Measurements from ENCODE around the gene ACBD5. TPM values are rescaled to one million over a fixed set of nuclear protein-coding genes. Genes with fewer than 3 reads are reported as not detected.

The ACBD5 gene
- polyA plus RNA-seq, 1 experiment, result 15.7 TPM

DNA sequence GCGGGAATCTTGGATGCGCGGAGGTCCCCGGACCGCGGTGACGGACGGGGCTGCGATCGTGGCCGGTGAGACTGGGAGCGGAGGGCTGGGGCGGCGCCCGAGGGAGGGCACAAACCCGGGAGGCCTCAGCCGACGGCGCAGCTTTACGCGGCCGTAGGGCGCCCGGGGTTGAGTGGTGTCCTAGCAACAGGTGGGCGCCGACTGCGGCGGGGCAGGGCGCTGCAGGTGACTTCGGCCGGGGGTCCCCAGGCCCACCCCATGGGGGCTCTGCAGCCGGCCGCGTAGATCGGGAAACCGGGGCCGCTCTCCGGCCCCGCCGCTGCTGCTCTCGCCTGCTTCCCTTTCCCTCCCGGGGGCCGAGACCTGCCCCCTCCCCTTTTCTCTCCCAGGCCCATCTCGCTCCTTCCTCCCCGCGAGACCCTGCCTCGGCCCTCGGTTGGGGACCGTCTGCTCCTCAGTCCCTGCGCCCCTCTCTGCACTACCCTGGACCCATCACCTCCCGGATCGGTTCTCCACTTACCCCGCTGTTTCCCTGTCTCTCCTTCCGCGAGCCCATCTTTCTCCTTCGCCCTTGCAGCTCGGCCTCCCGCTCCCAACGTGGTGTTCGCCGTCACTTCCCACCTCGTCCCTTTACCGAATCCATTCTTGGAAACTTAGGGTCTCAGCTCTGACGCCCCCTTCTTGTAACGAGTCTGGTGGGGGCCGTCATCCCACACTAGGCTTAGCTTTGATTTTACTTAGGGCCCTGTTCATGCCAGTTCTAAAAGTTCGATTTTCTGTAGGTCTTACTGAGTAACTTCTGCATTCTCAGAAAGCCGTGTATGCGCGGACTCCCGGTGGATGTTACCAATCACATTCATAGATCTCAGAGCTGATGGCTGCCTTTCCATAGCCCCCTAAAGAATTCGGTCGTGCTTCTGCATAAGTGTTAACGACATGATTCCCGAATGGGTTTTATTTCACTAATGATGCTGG, 18.5 kb upstream of the ACBD5 start:
- no peak for DNase-seq (ENCODE audit: low read depth, low spot score)
- peaks cover 11% of the 10 kb centered on the region for H3K9me3 ChIP-seq (ENCODE audit: control insufficient read depth, insufficient read depth, low read length)
- H3K27me3 ChIP-seq (ENCODE audit: control insufficient read depth, insufficient read depth, low read length), result peaks cover 31% of the 10 kb centered on the region
- TF ChIP-seq, protein P1, sequence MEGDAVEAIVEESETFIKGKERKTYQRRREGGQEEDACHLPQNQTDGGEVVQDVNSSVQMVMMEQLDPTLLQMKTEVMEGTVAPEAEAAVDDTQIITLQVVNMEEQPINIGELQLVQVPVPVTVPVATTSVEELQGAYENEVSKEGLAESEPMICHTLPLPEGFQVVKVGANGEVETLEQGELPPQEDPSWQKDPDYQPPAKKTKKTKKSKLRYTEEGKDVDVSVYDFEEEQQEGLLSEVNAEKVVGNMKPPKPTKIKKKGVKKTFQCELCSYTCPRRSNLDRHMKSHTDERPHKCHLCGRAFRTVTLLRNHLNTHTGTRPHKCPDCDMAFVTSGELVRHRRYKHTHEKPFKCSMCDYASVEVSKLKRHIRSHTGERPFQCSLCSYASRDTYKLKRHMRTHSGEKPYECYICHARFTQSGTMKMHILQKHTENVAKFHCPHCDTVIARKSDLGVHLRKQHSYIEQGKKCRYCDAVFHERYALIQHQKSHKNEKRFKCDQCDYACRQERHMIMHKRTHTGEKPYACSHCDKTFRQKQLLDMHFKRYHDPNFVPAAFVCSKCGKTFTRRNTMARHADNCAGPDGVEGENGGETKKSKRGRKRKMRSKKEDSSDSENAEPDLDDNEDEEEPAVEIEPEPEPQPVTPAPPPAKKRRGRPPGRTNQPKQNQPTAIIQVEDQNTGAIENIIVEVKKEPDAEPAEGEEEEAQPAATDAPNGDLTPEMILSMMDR (IDR thresholded peaks at IDR 0.05; ENCODE audit: low read depth, low read length), result no peak
- H3K27ac ChIP-seq (ENCODE audit: low read depth, low read length), result no peak overlapping the region
- POLR2A ChIA-PET, result interaction anchor here (0.6 kb wide), 1 partner anchor 937 kb away, joined by 3 read pairs; no protein-coding TSS in a partner anchor
- CTCF ChIA-PET, result interaction anchor here (1.0 kb wide), 1 partner anchor 8 kb away, joined by 3 read pairs; no protein-coding TSS in a partner anchor
- H3K4me3 ChIP-seq (ENCODE audit: low read depth, low read length), result peak overlapping the region; percentile 45

DNA sequence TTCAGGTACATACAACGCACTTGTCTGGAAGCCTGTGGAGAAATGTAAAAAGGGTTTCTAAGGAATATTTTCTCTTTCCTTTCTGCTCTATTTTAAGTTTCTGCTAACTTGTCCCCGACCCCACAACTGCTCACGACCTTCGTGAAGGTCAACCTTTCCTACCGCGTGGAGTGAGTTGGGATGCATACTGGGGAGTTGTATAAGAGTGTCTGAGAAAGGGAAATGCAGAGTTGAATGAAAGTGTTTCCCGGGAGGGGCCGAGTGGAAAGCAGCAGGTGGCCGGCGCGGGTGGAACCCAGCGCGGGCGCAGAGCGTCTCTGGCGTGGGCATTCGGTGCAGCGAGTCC, 17.9 kb upstream of the ACBD5 start:
- no peak for DNase-seq (ENCODE audit: low read depth, low spot score)
- no peak overlapping the region for H3K27ac ChIP-seq (ENCODE audit: low read depth, low read length)
- H3K27me3 ChIP-seq (ENCODE audit: control insufficient read depth, insufficient read depth, low read length), result peaks cover 31% of the 10 kb centered on the region
- TF ChIP-seq, protein P1 (IDR thresholded peaks at IDR 0.05; ENCODE audit: low read depth, low read length), result no peak
- peak overlapping the region; percentile 45 for H3K4me3 ChIP-seq (ENCODE audit: low read depth, low read length)
- POLR2A ChIA-PET, result no interaction called here
- CTCF ChIA-PET, result no interaction called here
- H3K9me3 ChIP-seq (ENCODE audit: control insufficient read depth, insufficient read depth, low read length), result peaks cover 11% of the 10 kb centered on the region

DNA sequence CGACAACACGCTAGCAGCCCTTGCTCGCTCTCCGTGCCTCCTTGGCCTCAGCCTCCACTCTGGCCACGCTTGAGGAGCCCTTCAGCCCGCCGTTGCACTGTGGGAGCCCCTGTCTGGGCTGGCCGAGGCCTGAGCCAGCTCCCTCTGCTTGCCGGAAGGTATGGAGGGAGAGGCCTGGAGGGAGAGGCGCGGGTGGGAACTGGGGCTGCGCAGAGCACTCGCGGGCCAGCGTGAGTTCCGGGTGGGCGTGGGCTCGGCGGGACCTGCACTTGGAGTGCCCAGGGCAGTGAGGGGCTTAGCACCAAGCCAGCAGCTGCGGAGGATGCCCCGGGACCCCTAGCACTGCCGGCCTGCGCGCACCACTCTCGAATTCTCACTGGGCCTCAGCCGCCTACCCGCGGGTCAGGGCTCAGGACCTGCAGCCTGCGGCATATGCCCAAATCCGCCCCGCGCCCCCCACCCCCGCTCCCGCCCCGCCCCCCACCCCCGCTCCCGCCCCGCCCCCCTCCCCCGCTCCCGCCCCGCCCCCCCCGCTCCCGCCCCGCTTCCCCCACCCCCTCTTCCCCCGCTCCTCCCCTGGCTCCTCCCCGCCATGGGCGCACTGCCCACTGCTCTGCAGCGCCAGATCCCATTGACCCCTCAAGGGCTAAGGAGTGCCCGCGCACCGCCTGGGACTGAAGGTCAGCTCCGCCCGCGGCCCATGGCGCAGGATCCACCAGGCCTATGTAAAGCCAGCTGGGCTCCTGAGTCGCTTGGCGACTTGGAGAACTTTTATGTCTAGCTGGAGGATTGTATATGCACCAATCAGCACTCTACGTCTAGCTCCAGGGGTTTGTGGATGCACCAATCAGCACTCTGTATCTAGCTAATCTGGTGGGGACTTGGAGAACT, 15.9 kb upstream of the ACBD5 start:
- no peak overlapping the region for H3K4me3 ChIP-seq (ENCODE audit: low read depth, low read length)
- H3K27ac ChIP-seq (ENCODE audit: low read depth, low read length), result no peak overlapping the region
- ChIA-PET CTCF (no interaction called here), POLR2A (no interaction called here)
- peaks cover 31% of the 10 kb centered on the region for H3K27me3 ChIP-seq (ENCODE audit: control insufficient read depth, insufficient read depth, low read length)
- peaks cover 11% of the 10 kb centered on the region for H3K9me3 ChIP-seq (ENCODE audit: control insufficient read depth, insufficient read depth, low read length)
- TF ChIP-seq, protein P1 (IDR thresholded peaks at IDR 0.05; ENCODE audit: low read depth, low read length), result no peak
- no peak for DNase-seq (ENCODE audit: low read depth, low spot score)

DNA sequence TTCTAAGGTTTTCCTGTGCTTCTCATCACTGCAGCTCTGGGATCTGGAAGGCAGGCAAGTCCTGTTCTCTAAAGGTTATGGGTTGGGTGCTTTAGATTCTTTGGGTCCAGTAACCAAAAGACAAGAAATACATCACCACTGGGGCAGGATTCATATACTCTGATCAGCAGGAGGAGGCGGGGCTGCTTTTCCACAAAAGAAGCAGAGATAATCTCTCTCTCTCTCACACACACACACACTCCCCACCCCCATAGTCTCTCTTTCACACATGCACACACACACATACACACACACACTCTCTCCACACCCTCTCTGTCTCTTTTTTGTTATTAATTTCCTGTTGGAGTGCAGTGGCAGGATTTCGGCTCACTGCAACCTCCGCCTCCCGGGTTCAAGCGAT, 13.0 kb upstream of the ACBD5 start:
- POLR2A ChIA-PET, result interaction anchor here (1.6 kb wide), 1 partner anchor 11 kb away, joined by 5 read pairs; no protein-coding TSS in a partner anchor
- no peak for DNase-seq (ENCODE audit: low read depth, low spot score)
- Histone ChIP-seq H3K9me3 (ENCODE audit: control insufficient read depth, insufficient read depth, low read length) (peaks cover 11% of the 10 kb centered on the region), H3K27me3 (ENCODE audit: control insufficient read depth, insufficient read depth, low read length) (peaks cover 14% of the 10 kb centered on the region), H3K27ac (ENCODE audit: low read depth, low read length) (no peak overlapping the region), H3K4me3 (ENCODE audit: low read depth, low read length) (no peak overlapping the region)
- CTCF ChIA-PET, result interaction anchor here (1.2 kb wide), 1 partner anchor 229 kb away, joined by 6 read pairs; no protein-coding TSS in a partner anchor
- TF ChIP-seq, protein P1 (IDR thresholded peaks at IDR 0.05; ENCODE audit: low read depth, low read length), result no peak
